Right ventricle myocardium inferior (tissue), 1 donor: ENCODE data around the gene PKNOX2. TPM values are rescaled to one million over a fixed set of nuclear protein-coding genes. Genes with fewer than 3 reads are reported as not detected.

Source experiments
- ATAC-seq: fragments of 200-7000 bp; cut with Tn5 transposase; one replicate; pipeline ENCODE4 v1.9.1; 2020; ENCODE audit warnings: mild to moderate bottlenecking, moderate library complexity
- DNase-seq: peaks from one replicate; pipeline ENCODE4 v3.0.0; 2021; ENCODE audit errors: missing footprints
- intact Hi-C: fragments of 100-400 bp; cut with DNase I; formaldehyde crosslinking; loops from one replicate; pipeline ENCODE4 v1.11.0; 2022
- total RNA-seq: library from RNA; stranded (reverse); fragmentation: NEBNext Ultra II Directional; extraction: Animal tissue kit (Norgen Biotek cat#: 25700); gene quantifications from one replicate; pipeline ENCODE4 v1.2.1, GENCODE V29; 2021
- donor health status: DM: no; HTN: yes; CAD: no; lungs with severe emphysema.

The PKNOX2 gene
- total RNA-seq, 1 donor from 2014 or later: 9.1 TPM

DNA sequence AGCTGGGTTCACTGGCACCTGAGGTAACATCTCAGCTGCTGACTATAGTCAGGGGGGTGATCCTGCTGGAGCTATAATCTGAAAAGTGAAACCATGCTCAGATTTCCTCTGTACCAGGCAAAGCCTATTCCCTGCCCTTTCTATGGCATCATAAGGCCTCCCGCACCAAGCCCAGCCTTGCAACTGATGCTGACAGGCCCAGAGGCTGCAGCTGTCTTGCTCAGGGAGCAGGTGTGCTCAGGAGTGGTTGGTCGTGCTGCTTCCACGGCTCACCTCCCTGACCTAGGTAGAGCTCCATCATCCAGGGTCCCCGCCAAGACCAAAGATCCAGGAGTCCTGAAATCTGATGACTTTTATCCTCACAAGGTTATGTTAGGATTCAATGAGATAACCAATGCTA lies 209.8 kb downstream of the PKNOX2 start:
- ATAC-seq: no peak
- no peak for DNase-seq
- intact Hi-C loops: no loop called here

GRCh38 chr11:125375146-125375545 lies 210.6 kb downstream of the PKNOX2 start:
- no peak for DNase-seq
- intact Hi-C loops: no loop called here
- ATAC-seq: no peak

DNA sequence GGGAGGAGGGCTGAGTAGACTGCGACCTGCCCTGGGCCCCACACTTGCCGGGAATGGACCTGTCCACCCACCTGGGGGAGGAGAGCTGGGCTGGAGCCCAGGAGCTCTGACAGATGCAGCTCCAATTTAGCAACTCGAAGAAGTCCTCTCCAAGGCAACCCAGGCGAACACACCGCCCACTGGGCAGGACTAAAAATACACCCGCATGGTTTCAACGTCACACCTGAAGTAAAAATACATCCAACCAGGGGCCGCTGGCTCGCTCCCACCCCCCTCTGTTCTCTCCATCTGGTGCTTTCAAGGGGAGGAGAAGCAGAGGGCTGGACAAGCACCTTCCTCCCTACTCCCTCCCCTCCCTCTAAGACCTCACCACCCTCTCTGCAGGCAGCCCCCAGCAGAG lies 211.6 kb downstream of the PKNOX2 start:
- DNase-seq: peak; percentile 75
- intact Hi-C loops: no loop called here
- peak; percentile 90 for ATAC-seq

DNA sequence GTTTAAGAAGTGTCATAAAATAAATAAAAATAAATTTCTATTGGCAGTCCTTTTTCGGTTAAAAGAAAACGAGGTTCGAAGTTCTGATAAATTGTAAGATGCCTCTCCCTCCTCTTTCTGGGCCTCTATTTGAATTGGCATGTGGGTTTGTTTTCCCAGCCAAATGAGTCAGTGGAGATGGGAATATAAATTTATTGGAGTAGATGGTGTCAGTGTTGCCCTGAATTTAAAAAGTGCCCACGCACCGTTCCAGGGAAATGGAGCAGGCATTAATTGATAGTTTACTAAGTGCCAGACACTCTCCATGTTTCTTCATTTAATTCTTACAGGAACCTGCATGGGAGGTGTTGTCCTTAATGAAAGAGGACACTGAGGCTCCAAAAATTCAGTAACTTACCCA lies 212.3 kb downstream of the PKNOX2 start:
- DNase-seq: no peak
- intact Hi-C loops: no loop called here
- ATAC-seq: no peak

- DNase-seq: no peak
- ATAC-seq: no peak
- intact Hi-C loops: no loop called here
Observed at GRCh38 chr11:125378083-125378482, 213.5 kb downstream of the PKNOX2 start.

- ATAC-seq (no peak), DNase-seq (no peak)
- intact Hi-C loops: no loop called here
Observed at GRCh38 chr11:125378571-125378970, 214.0 kb downstream of the PKNOX2 start.

- no peak for DNase-seq
- no peak for ATAC-seq
- intact Hi-C loops: no loop called here
Observed at GRCh38 chr11:125379565-125379964, 215.0 kb downstream of the PKNOX2 start.

- no peak for DNase-seq
- intact Hi-C loops: no loop called here
- ATAC-seq: no peak
Observed at GRCh38 chr11:125379981-125380380, 215.4 kb downstream of the PKNOX2 start.

GRCh38 chr11:125380756-125381445 lies 216.3 kb downstream of the PKNOX2 start:
- DNase-seq (no peak), ATAC-seq (no peak)
- intact Hi-C loops: no loop called here

DNA sequence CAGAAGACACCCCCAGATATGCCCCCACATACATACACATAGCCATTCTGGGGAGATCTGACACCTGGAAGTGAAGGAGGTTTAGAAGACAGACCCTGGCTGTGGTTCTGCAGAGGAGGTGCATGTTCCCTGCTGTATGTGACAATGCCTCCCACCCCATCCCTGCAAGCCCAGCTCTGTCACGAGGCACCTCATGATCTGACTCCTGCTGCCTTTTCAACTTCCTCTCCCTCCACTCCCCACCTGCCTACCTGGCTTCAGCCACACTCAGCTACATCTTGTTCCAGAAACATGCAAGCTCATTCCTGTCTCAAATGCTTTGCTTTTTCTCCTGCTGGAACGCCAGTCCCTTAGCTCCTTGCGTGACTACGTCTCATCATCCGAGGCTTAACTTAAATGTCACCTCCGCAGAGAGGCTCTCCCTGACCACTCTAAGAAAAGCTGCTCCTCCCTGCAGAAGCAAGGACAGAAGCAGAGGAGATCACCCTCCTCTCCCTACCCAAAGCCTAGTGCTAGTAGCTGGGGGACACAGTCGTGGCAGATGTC lies 217.0 kb downstream of the PKNOX2 start:
- no peak for DNase-seq
- intact Hi-C loops: no loop called here
- ATAC-seq: no peak

DNA sequence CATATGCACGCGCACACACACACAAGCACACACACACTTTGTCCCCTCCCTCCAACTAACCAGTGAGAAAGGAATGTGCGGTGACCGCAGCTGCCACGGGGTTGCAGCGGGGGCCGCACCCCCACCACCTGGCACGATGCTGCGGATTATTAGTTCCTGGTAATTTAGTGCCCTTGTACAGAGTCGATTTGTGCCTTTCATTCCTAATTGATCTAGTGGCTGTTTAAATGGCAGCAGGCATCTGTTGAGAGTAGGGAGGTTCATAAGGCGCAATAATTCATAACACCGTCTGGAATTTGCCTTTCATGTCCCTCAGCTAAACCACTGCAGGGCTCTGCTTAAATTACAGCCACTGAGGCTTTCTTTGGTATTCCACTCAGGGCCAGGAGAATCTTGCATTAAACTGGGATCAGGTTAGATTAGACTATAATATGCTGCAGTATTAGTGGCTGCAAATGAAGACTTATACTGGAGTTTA lies 217.8 kb downstream of the PKNOX2 start:
- DNase-seq (no peak), ATAC-seq (no peak)
- intact Hi-C loops: no loop called here

GRCh38 chr11:125382822-125383221 lies 218.3 kb downstream of the PKNOX2 start:
- intact Hi-C loops: no loop called here
- ATAC-seq (no peak), DNase-seq (no peak)

- DNase-seq: no peak
- intact Hi-C loops: no loop called here
- no peak for ATAC-seq
Observed at GRCh38 chr11:125384825-125385224, 220.3 kb downstream of the PKNOX2 start.

DNA sequence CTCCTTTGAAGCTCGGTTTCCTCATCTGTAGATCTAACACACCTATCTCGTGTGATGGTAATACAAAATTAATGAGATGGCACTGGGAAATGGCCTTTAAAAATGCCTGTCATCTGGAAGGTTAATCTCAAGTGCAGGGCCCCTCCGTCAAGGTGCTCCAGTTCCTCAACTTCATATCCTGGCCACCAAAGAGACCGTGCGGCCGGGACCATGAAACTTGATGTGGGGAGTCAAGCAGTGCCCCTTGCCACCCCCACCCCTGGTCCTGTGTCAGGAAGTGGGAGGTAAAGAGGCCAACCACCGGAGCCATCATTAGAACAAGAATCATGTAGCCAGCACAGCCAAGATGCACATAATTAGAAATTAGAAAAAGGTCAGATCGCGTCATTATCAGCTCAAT lies 223.3 kb downstream of the PKNOX2 start:
- intact Hi-C loops: no loop called here
- DNase-seq (no peak), ATAC-seq (no peak)

DNA sequence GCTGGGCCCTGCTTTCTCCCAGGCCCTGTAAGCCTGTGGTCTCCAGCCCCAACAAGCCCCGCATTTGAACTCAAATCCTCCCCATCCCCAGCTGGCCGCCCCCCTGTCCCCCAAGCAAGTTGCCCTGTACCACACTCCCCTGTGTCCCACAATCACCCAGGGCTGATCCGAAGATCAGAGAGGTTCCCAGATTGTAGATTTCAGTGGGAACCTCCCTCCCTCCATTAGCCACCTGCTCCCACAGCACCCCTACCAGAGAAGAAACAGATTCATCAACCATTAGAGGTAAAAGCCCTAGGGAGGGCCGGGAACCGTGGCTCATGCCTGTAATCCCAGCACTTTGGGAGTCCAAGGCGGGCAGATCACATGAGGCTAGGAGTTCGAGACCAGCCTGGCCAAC lies 224.1 kb downstream of the PKNOX2 start:
- intact Hi-C loops: no loop called here
- no peak for ATAC-seq
- no peak for DNase-seq

DNA sequence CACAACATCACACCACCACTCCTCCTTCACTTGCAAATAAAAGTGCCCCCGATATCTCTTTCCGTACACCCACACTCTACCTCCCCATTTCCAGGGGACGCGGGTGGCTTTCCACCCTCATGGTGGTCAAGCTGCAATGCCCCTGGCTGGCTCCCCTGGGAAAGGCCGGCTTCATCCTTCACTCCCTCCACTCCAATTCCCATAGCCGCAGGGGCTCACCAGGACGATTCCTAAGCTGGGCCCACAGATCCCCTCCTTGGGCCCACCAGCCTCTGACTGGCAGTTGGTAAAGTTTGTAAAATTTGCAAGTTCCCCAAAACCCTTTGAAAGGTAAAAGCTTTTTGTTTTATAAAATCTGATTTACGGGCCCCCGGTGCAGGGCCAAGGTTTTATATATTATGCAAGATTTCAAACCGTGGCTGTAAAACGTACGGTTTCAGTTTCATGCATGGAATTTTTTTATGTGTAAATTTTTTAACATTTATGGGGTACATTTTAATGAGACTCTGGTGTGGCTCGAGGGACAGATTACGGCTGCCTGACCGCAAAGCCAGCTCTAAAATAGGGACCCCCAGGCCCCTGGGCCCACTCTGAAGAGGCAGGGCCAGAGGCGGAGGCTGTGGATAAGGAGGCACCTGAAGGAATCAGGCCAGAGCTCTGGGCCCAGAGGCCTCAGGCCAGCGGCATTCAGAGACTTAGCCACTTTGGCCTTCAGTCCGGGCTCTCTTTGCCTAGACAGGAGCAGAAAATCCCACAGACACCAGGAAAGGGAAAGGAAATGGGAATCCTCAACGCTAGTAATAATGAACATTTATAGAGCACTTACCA lies 225.0 kb downstream of the PKNOX2 start:
- intact Hi-C loops: loop anchor here (5.0 kb wide), 1 partner anchor 42 kb away; no protein-coding TSS in a partner anchor
- ATAC-seq (no peak), DNase-seq (no peak)

DNA sequence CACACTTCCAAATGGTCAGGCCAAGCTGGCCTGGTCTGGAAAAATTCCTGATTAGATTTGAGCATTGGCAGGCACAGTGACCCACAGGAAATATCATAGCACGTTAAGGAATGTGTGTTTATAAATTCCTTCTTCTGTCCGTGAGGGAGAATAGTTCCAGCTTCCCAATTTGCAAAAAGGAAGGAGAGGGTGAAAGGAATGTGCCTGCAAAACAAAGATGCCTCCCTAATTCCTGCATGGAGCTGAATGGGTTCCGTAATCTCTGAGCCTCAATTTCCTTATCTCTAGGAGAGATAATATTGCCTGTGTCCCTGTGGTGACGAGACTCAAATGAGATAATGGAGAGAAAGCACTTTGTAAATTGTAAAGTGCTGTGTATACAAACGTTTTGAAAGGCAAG lies 226.4 kb downstream of the PKNOX2 start:
- no peak for ATAC-seq
- intact Hi-C loops: loop anchor here (5.0 kb wide), 1 partner anchor 44 kb away; no protein-coding TSS in a partner anchor
- no peak for DNase-seq

DNA sequence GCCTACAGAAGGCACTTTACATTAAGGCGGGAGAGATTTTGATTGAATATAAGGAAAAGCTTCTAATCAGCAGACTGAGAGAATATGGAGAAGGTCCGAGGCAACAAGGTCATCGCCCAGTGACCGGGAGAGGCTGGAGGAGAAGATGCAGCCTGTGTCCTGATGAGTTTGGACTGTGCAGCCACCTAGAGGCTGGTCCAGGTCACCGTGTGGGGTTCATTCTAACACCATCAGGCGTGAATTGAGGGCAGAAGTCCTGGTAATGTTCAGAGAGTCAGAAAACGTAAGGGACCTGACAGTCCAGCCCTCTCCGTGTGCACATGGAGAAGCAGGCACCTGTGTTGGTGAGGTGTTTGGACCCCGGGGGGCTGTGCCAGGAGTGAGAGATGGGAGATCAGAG lies 228.8 kb downstream of the PKNOX2 start:
- intact Hi-C loops: loop anchor here (5.0 kb wide), 1 partner anchor 46 kb away; no protein-coding TSS in a partner anchor
- ATAC-seq (no peak), DNase-seq (no peak)

GRCh38 chr11:125394296-125394695 lies 229.7 kb downstream of the PKNOX2 start:
- intact Hi-C loops: loop anchor here (5.0 kb wide), 1 partner anchor 47 kb away; no protein-coding TSS in a partner anchor
- ATAC-seq (no peak), DNase-seq (no peak)

- intact Hi-C loops: no loop called here
- ATAC-seq: no peak
- DNase-seq: no peak
Observed at GRCh38 chr11:125397421-125397820, 232.9 kb downstream of the PKNOX2 start.
